Measurements from ENCODE around the gene GPRIN3.

GPRIN3 gene

DNA sequence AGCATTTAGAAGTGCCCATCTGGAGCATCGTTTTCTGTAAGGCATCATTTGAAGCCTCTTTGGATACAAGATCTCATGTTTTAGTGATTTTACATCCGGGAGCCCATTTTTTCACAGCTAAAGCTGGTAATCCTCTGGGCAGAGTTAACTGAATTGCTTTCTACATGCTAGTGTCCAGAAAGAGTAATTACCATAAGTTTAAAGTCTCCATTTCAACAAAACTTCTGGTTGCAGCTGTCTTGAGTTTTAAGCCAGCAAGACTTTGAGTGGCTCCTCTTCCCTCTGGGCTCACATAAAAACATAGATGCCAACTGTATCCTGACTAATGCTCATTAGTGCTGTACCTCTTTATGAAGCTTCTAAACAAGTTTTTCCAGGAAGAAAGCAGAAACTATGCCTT lies 65.4 kb downstream of the GPRIN3 start:
- Histone ChIP-seq H3K4me3 (replicated peaks; ENCODE audit: insufficient read depth, low read length) (no peak overlapping the region), H3K27ac (replicated peaks) (no peak overlapping the region), H3K27me3 (ENCODE audit: insufficient read depth, poor library complexity, severe bottlenecking) (no peaks in the 10 kb centered on the region)
- DNase-seq (ENCODE audit: low read depth in 1 of 2, low spot score in 1 of 2), result no peak
- TF ChIP-seq SPI1 (IDR thresholded peaks at IDR 0.05; ENCODE audit: borderline replicate concordance, low read depth), result no peak
- TF ChIP-seq, protein P1, sequence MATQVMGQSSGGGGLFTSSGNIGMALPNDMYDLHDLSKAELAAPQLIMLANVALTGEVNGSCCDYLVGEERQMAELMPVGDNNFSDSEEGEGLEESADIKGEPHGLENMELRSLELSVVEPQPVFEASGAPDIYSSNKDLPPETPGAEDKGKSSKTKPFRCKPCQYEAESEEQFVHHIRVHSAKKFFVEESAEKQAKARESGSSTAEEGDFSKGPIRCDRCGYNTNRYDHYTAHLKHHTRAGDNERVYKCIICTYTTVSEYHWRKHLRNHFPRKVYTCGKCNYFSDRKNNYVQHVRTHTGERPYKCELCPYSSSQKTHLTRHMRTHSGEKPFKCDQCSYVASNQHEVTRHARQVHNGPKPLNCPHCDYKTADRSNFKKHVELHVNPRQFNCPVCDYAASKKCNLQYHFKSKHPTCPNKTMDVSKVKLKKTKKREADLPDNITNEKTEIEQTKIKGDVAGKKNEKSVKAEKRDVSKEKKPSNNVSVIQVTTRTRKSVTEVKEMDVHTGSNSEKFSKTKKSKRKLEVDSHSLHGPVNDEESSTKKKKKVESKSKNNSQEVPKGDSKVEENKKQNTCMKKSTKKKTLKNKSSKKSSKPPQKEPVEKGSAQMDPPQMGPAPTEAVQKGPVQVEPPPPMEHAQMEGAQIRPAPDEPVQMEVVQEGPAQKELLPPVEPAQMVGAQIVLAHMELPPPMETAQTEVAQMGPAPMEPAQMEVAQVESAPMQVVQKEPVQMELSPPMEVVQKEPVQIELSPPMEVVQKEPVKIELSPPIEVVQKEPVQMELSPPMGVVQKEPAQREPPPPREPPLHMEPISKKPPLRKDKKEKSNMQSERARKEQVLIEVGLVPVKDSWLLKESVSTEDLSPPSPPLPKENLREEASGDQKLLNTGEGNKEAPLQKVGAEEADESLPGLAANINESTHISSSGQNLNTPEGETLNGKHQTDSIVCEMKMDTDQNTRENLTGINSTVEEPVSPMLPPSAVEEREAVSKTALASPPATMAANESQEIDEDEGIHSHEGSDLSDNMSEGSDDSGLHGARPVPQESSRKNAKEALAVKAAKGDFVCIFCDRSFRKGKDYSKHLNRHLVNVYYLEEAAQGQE (IDR thresholded peaks at IDR 0.05; ENCODE audit: insufficient replicate concordance, low read depth), result no peak
- TF ChIP-seq POLR2AphosphoS5 (IDR thresholded peaks at IDR 0.05; ENCODE audit: low read depth), result no peak
- TF ChIP-seq, protein P2, sequence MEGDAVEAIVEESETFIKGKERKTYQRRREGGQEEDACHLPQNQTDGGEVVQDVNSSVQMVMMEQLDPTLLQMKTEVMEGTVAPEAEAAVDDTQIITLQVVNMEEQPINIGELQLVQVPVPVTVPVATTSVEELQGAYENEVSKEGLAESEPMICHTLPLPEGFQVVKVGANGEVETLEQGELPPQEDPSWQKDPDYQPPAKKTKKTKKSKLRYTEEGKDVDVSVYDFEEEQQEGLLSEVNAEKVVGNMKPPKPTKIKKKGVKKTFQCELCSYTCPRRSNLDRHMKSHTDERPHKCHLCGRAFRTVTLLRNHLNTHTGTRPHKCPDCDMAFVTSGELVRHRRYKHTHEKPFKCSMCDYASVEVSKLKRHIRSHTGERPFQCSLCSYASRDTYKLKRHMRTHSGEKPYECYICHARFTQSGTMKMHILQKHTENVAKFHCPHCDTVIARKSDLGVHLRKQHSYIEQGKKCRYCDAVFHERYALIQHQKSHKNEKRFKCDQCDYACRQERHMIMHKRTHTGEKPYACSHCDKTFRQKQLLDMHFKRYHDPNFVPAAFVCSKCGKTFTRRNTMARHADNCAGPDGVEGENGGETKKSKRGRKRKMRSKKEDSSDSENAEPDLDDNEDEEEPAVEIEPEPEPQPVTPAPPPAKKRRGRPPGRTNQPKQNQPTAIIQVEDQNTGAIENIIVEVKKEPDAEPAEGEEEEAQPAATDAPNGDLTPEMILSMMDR (IDR thresholded peaks at IDR 0.05; ENCODE audit: insufficient read depth, low read length), result no peak
- no peak for TF ChIP-seq GABPA (IDR thresholded peaks at IDR 0.05; ENCODE audit: low read depth)

DNA sequence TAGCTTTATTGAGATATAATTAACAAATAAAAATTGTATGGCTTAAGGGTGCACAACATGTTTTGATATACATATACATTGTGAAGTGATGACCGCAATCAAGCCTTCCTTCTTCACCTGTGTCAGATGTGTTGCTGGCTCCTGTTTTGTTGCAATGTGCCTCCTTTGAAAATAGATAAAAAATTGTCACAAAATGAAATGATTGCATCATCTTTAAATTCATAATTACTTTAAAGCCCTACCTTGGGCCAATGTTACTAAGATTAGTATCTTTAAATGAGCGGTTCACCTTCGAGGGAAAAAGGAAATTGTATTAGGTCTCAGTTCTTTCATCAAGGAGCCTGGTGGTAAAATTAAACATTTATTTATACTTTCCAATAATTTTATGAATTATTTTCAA lies 77.3 kb downstream of the GPRIN3 start:
- TF ChIP-seq POLR2AphosphoS5 (IDR thresholded peaks at IDR 0.05; ENCODE audit: low read depth) (no peak), GABPA (IDR thresholded peaks at IDR 0.05; ENCODE audit: low read depth) (no peak), SPI1 (IDR thresholded peaks at IDR 0.05; ENCODE audit: borderline replicate concordance, low read depth) (no peak)
- TF ChIP-seq, protein P2 (IDR thresholded peaks at IDR 0.05; ENCODE audit: insufficient read depth, low read length), result no peak
- TF ChIP-seq, protein P1 (IDR thresholded peaks at IDR 0.05; ENCODE audit: insufficient replicate concordance, low read depth), result no peak
- H3K27ac ChIP-seq (replicated peaks), result no peak overlapping the region
- no peak overlapping the region for H3K4me3 ChIP-seq (replicated peaks; ENCODE audit: insufficient read depth, low read length)
- no peak for DNase-seq (ENCODE audit: low read depth in 1 of 2, low spot score in 1 of 2)
- no peaks in the 10 kb centered on the region for H3K27me3 ChIP-seq (ENCODE audit: insufficient read depth, poor library complexity, severe bottlenecking)

DNA sequence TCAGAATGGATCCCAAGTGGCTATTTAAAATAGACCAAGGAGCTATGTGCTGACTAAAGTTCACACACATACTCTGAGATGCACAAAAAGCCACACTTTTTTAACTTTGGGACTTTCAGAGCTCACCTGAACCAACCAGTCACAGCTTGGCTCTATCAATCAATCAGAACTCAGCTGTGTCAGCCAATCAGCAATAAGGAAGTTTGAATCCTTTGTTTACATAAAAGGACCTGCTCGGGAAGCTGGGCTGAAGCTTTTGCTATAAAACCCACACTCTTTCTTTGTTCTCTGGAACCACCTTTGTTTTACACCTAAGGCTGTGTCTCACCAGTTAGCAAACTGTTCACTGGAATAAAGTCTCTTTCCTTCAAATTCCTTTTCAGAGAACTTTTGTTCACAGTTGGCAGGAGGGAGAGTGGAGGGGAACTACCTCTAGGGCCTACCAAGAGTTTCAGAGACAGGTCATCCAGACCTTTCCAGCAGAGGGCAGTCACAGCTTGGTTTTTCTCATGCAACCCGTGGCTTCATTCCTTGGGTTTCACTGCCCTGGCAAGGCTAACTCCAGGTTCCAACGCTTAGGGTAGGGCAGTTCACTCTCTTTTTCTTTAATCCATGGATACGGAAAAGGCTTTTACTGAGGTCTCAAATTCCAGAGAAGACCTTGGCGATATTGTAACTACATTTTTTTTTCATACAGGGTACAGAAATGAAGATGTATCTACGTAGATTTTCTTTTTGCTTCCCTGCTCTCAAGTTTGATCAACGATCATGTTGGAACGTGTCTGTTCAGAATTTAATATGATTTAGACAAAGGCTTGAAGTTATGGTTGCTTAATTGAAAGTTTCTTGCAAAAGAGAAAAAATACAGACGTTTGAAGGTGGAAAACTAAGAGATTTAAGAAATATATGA lies 80.7 kb downstream of the GPRIN3 start:
- no peak overlapping the region for H3K27ac ChIP-seq (replicated peaks)
- no peak overlapping the region for H3K4me3 ChIP-seq (replicated peaks; ENCODE audit: insufficient read depth, low read length)
- no peaks in the 10 kb centered on the region for H3K27me3 ChIP-seq (ENCODE audit: insufficient read depth, poor library complexity, severe bottlenecking)
- no peak for TF ChIP-seq POLR2AphosphoS5 (IDR thresholded peaks at IDR 0.05; ENCODE audit: low read depth)
- TF ChIP-seq, protein P2 (IDR thresholded peaks at IDR 0.05; ENCODE audit: insufficient read depth, low read length), result peak; percentile 55
- DNase-seq (ENCODE audit: low read depth in 1 of 2, low spot score in 1 of 2), result peak; percentile 17 to 68

Measured in HL-60 (cell line).